ENCODE results near the gene WDR81.
"Not testable (repeated sequence)": the region's sequence is repeated elsewhere in the genome, so short reads cannot be mapped to it uniquely, and the experiment has no call there.

Gene WDR81

DNA sequence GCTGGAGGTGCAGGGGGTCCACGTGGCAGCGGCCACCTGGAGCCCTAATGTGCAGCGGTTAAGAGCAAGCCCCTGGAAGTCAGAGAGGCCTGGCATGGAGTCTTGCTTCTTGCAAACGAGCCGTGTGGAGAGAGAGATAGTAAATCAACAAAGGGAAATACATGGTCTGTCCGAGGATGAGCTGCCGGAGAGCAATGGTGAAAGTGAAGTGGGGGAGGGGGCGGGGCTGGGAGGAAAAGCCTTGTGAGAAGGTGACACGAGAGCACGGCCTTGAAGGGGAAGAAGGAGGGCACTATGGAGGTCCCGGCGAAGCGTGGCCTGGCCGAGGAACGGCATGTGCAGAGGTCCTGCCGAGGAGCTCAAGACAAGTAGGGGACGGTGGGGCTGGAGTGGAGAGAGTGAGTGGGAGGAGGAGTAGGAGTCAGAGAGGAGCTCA, 31.3 kb downstream of the WDR81 start:
- no peak for DNase-seq

DNA sequence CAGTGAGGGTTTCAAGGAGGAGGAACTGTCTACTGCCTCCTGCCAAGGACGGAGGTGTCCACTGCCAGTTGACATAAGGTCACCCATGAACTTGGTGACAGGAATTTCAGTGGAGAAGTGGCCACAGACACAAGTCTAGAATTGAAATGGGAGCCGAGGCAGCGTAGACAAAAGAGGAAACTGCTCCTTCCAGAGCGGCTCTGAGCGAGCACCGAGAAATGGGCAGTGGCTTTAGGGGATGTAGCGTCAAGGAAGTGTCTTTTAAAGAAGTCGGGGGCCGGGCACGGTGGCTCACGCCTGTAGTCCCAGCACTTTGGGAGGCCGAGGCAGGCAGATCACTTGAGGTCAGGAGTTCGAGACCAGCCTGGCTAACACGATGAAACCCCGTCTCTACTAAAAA, 34.3 kb downstream of the WDR81 start:
- no peak for DNase-seq

DNA sequence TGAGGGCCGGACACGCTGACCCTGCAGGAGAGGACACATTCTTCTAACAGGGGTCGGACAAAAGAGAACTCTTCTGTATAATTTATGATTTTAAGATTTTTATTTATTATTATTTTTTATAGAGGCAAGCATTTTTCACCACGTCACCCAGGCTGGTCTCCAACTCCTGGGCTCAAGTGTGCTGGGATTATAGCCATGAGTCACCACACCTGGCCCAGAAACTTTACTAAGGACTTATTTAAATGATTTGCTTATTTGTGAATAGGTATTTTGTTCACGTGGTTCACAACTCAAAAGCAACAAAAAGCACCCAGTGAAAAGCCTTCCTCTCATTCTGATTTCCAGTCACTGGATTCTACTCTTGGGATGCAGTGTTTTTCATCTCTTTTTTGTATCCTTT, 35.0 kb downstream of the WDR81 start:
- no peak for DNase-seq

DNA sequence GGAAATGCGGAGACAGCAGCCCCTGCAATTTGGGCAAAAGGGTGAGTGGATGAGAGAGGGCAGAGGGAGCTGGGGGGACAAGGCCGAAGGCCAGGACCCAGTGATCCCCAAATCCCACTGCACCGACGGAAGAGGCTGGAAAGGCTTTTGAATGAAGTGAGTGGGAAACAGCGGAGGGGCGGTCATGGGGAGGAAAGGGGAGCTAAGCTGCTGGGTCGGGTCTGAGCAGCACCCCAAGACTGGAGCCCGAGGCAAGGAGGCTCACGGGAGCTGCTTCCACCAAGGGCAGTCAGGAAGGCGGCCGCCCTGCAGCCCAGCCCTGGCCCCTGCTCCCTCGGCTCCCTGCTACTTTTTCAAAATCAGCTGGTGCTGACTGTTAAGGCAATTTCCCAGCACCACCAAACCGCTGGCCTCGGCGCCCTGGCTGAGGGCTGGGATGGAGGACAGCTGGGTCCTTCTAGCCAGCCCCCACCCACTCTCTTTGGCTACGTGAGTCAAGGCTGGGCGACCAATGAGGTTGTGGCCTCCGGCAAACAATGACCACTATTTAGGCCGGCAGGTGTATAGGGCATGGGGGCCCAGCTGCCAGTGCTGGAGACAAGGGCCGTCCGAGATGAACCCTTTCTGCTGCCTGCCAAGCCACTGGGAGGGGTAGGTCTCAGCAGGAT, 37.9 kb downstream of the WDR81 start:
- DNase-seq = no peak

DNA sequence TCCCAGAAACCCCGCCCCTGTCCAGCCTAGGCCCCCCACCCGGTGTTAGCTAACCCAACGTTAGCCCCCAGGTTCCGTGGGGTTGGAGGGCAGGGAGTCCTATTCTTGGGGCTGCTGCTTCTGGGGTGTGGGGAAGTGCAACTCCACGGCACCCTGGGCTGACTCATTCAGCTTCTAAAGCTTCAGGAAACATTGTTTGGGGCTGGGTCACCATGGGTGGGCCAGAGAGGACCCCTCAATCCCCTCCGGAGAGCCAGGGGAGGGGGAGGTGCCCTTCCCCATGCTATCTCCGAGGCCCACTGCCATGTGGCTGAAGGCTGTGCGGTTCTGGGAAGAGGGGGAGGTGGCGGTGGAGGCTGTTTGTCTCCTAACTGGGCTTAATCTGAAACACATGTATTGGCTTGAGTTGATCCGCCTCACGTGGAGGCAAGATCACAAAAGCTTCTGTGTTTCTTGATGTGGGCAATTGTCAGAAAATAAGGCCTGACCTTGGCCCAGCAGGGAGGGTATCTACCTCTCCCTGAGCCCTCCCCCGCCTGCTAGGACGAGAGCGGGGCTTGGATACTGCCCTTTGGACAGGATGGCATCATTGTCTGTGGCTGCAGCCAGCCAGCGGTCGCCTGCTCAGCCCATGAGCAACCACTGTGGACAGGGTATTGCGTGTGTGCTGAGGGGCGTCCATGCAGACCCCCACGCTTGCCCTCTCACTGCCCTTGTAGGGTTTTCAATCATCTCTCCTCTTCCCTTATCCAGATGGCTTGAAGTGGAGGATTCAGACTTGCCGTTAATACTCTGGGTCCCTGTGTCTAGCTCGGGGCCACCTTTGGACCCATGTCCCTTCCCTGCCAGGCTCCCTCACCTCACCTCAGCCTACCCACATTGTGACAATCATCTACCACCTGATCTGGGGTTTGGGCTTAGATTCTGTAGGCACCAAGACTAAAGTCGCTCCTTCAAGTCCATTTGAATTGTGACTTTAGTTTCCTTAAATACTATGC, 38.7 kb downstream of the WDR81 start:
- DNase-seq = no peak

DNA sequence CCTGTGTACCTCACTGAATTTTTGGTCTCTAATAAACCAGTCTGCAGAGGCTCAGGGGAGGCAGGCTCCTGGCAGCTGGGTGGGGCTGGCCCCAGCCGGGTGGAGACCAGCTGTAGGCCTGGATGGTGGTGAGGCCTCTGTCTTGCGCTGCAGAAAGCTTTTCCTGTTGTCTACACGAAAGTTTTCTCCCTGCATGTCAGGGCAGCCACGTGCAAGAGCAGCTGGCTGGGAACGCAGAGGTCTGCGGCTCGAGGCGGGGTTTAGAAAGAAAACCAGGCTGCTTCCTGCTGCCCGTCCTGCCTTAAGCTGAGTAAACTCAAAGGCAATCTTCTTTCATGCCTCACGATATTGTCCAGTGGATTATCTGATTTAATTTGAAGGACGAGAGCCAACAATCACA, 39.8 kb downstream of the WDR81 start:
- DNase-seq = peak; percentile 43

DNA sequence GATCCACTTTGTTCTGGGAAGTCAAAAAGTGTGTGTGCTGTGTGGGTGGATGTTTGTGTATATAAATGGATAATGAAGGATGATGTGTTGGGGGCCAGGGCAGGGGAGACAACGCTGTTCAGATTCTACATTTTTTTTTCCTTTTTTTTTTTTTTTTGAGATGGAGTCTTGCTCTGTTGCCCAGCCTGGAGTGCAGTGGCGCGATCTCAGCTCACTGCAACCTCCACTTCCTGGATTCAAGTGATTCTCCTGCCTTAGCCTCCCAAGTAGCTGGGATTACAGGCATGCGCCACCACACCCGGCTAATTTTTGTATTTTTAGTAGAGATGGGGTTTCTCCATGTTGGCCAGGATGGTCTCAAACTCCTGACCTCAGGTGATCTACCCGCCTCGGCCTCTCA, 40.2 kb downstream of the WDR81 start:
- DNase-seq = not testable (repeated sequence)

DNA sequence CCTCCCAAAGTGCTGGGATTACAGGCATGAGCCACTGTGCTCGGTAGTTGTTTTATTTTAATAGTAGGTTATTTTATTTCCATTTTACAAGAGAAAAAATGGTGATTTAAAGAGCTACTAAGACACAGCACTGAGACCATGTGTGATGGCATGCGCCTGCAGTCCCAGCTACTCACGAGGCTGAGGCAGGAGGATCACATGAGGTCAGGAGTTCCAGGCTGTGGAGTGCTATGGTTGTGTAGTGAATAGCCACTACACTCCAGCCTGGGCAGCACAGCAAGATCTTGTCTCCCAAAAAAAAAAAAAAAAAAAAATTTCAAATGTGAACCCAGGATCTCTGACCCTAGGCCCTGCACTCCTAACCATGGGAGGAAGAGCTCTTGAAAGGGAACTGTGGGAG, 41.1 kb downstream of the WDR81 start:
- DNase-seq = no peak

DNA sequence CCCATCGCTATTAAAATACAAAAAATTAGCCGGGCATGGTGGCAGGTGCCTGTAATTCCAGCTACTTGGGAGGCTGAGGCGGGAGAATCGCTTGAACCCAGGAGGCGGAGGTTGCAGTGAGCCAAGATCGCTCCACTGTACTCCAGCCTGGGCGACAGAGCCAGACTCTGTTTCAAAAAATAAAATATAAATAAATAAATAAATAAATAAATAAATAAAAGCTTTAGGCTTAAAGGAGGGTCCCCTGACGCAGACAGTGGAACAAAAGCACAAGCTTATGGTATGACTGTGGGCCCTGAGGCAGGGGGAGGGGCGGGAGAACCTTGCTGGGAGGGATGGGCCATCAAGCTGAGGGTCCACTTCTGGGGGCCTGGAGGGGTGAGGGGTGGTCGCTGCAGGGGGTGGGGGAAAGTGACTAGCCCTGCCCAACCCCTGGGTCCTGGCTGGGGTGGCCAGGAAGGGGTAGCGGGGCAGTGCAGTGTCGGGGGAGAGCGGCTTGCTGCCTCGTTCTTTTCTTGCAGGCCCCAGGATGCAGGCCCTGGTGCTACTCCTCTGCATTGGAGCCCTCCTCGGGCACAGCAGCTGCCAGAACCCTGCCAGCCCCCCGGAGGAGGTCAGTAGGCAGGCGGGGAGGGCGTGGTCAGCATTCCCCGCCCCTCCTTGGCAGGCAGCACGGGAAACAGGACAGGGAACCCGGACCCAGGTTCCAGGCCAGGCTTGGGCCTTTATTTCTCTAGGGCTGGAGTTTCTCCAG, 42.1 kb downstream of the WDR81 start:
- DNase-seq = no peak

DNA sequence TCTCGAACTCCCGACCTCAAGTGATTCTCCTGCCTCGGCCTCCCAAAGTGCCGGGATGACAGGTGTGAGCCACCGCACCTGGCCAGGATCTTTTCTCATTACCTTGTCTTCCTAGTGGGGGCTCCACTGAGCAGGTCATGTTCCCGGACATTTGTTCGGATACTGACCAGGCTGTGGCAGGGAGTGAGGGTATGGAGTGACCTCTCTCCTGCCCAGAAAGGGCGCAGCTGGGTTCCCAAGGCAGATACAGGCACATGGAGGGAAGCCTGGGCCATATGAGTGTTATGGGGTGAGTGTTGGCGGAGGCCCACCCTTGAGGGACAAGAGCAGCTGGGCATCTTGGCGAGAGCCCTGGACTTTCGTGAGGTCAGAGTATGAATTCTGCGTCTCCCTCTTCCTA, 42.9 kb downstream of the WDR81 start:
- no peak for DNase-seq

DNA sequence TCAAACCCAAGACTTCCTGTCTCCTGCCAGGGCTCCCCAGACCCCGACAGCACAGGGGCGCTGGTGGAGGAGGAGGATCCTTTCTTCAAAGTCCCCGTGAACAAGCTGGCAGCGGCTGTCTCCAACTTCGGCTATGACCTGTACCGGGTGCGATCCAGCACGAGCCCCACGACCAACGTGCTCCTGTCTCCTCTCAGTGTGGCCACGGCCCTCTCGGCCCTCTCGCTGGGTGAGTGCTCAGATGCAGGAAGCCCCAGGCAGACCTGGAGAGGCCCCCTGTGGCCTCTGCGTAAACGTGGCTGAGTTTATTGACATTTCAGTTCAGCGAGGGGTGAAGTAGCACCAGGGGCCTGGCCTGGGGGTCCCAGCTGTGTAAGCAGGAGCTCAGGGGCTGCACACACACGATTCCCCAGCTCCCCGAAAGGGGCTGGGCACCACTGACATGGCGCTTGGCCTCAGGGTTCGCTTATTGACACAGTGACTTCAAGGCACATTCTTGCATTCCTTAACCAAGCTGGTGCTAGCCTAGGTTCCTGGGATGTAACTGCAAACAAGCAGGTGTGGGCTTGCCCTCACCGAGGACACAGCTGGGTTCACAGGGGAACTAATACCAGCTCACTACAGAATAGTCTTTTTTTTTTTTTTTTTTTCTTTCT, 45.4 kb downstream of the WDR81 start:
- no peak for DNase-seq

DNA sequence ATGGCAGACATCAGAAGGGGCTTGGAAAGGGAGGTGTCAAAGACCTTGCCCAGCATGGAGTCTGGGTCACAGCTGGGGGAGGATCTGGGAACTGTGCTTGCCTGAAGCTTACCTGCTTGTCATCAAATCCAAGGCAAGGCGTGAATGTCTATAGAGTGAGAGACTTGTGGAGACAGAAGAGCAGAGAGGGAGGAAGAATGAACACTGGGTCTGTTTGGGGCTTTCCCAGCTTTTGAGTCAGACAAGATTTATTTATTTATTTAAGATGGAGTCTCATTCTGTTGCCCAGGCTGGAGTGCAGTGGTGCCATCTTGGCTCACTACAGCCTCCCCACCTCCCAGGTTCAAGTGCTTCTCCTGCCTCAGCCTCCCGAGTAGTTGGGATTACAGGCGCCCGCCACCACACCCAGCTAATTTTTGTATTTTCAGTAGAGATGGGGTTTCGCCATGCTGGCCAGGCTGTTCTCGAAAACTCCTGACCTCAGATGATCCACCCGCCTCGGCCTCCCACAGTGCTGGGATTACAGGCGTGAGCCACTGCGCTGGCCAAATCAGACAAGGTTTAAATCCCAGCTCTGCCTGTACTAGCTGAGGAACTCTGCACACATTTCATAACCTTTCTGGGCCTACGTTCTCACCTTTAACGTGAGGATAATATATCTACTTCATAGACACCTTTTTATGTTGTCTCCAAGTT, 48.6 kb downstream of the WDR81 start:
- not testable (repeated sequence) for DNase-seq

DNA sequence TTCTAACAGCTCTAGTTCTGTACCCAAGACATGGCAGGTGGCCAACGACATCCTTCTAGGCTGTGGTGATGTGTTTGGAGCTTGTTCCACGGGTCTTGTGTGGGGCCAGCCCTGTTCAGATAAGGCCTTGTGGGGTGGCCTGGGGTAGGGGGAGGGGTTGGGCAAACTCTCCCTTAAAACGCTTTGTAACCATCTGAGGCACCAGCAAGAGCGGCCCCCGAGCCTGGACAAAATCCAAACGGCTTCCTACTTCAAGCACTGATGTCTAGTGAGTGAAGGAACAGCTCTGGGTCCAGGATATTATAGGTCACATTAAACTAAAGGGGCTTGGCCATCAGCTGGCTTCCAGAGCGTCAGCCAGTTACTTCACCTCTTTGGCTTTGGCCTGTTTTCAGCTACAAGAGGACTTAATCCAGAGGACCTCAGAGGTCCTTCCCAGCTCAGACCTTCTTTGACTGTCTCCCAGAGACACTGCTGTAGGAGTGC, 49.2 kb downstream of the WDR81 start:
- DNase-seq = no peak

DNA sequence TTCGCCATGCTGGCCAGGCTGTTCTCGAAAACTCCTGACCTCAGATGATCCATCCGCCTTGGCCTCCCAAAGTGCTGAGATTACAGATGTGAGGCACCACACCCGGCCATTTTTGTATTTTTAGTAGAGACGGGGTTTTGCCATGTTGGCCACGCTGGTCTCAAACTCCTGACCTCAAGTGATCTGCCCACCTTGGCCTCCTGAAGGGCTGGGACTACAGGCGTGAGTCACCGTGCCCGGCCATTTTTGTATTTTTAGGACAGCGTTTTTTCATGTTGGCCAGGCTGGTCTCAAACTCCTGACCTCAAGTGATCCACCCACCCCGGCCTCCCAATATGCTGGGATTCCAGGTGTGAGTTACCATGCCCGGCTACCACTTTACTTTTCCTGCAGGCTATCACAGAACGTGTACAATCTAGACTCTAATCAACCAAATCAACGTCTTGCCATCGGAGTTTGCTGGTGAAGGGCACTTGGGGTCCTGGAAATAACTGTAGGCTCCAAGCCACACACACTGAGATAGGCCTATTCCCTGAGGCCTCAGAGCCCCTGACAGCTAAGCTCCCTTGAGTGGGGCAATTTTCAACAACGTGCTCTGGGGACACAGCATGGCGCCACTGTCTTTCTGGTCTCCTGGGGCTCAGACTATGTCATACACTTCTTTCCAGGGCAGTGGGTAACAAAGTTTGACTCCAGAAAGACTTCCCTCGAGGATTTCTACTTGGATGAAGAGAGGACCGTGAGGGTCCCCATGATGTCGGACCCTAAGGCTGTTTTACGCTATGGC, 50.1 kb downstream of the WDR81 start:
- no peak for DNase-seq

DNA sequence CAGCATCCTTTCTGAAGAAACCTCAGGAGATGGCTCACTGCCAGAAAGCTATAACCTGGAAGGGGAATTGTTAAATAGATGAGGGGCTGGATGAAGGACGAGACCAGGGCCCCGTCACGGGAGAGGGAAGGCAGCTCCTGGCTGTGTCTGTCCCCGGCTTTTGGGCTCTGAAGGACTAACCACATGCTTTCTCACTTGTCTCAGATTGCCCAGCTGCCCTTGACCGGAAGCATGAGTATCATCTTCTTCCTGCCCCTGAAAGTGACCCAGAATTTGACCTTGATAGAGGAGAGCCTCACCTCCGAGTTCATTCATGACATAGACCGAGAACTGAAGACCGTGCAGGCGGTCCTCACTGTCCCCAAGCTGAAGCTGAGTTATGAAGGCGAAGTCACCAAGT, 51.8 kb downstream of the WDR81 start:
- DNase-seq = no peak

DNA sequence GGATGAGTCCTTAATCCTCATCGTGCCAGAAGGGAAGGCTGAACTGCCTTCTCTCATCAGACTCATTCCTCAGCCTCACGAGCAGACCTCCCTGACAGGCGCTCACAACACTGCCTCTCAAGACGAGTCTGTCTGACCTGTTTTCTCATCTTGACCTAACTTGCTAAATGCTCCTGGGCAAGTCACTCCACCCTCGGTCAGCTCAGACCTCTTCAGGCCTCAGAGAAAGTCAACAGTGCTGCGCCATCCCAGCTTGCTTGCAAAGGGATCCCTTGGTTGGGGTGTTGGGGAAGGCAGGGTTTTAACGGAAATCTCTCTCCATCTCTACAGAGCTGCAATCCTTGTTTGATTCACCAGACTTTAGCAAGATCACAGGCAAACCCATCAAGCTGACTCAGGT, 52.4 kb downstream of the WDR81 start:
- DNase-seq = no peak

DNA sequence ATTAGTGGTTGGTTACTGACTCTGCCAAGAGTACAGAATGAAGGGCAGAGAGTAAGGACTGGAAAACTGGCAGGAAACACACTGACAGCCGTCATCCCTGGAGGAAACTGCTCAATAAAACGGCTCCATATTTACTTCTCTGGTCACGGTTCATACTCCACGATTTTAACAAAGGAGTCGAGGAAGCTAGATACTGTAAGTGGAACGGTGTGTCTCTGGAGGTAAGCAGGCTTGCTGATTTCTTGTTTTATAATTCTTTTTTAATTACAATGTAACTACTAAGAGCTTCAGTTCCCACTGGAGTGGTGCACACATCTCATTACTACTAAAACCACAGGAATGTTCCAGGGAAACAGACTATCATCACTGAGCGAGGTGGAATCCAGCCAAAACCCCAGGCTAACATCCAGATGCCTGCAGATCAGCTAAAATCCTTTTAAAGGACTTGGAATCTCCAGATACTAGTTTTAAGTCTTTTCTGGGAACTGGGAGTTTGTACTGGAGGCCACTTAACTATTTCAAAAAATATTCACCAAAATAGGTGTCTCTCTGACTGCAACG, 55.1 kb downstream of the WDR81 start:
- no peak for DNase-seq

DNA sequence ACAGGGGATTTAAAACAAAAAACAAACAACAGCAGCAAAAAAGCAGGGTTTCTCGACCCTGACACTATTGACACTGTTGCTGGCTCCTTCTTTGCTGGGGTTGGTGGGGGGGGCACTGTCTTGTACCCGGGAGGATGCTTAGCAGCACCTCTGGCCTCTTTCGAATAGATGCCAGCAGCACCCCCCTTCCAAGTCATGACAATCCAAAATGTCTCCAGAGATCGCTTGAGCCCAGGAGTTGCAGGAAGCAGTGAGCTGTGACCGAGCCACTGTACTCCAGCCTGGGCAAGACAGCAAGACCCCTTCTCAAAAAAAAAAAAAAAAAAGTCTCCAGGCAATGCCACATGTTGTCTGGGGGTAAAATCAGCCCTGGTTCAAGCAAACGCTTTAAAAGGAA, 57.7 kb downstream of the WDR81 start:
- no peak for DNase-seq

DNA sequence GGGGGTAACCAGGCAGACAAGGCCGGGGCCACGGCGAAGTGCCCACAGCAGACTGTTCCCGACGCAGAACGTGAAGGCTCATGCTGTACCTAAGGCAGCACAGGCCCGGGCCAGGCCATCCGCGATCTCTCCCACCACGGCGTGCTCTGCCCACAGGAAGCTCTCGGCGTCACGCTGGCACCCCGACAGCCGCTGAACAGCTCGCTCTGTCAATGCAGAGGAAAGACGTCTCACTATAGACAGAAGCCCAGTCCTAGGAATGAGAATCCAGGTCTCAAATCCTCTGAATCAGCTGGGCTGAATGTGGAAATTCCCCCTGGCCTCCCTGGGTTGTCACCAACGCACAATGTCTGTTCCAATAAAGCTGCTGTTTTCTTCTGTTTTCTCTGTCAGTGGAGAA, 58.8 kb downstream of the WDR81 start:
- no peak for DNase-seq

DNA sequence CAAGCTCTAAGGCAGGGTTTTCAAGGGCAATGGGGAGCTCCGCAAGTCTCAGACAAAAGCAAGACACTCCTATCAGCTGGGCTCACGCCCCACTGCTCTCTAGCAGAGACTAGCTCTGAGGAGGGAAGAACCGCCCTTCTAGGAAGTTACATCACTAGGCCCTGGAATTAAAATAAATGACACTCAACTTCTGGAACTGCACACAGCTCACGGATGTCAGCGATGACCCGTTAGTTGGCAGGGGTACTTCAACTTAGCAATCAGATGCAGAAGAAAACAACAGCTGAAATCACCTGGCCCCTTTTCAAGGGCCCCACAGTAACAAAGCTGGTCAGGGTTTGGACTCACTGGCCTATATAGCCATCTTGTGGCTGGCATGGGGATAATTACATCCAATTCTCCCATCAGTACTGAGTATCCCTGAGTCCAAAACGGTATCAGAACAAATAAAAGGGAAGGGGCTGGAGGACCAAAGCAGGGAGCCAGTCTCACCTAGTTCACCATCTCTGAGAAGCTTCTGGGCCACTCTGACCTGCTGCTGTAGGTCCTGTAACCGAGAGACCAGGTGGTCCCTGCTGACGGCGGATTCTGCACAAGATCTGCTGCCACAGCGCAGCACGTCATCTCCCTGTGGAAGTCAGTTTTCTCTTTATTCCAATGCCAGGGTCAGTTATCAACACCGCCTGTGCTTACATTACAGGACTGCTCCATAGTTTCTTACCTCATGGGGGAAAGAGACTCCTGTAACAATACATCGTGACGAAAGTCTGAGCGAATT, 59.5 kb downstream of the WDR81 start:
- no peak for DNase-seq
